ENCODE results near the gene CSMD2. TPM values are rescaled to one million over a fixed set of nuclear protein-coding genes. Genes with fewer than 3 reads are reported as not detected.

The CSMD2 gene
- total RNA-seq, 3 donors from 2014 or later: 0.12 to 0.41 (median 0.28) TPM

- ATAC-seq (no peak), DNase-seq (no peak)
- Histone ChIP-seq H3K36me3 (ENCODE audit: low read depth) (no peaks in the 10 kb centered on the region), H3K9me3 (no peaks in the 10 kb centered on the region), H3K4me3 (no peak overlapping the region), H3K4me1 (ENCODE audit: low read depth) (no peaks in the 10 kb centered on the region)
- TF ChIP-seq CTCF (IDR thresholded peaks at IDR 0.05): no peak
- intact Hi-C loops (cut with DNase I, micrococcal nuclease): no loop called here
Measured at GRCh38 chr1:33572387-33572786, 592.6 kb downstream of the CSMD2 start.

DNA sequence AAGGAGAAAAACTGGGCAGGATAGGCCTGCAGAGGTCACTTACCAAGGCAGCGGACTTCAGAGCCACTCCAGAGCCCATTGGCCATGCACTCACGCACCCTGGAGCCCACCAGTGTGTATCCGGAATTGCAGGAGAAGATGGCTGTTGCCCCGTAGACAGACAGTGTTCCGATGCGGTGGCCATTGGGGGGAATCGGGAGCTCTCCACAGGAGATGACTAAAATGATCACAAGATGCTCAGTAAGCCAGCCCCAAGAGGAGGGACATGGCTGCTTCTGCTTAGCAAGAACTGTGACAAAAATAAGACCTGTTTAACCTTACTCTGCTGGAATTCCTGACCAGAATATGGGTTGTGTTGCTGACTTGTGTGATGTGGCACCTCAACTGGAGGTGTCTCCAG is 595.7 kb downstream of the CSMD2 start:
- DNase-seq: no peak
- no peak for TF ChIP-seq CTCF (IDR thresholded peaks at IDR 0.05)

DNA sequence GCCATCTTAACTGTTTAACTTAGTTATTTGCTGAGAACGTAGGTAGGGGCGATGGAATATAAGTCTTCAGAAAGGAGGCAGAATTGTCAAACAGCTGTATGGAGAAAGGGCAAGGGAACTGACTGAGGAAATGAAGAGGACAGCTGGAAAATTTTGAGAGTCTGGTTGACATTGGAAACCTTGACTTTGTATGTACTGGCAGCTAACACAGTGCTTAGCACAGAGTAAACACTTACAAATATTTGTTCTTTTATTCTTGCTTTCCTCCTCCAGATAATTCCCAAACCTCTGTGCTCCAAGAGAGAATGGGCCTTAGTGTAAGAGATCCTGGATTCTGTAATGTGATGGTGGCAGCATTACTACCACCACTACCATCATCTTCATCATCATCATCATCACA is 601.3 kb downstream of the CSMD2 start:
- no peak for TF ChIP-seq CTCF (IDR thresholded peaks at IDR 0.05)
- Histone ChIP-seq H3K4me1 (ENCODE audit: low read depth) (no peaks in the 10 kb centered on the region), H3K4me3 (no peak overlapping the region), H3K9me3 (no peaks in the 10 kb centered on the region), H3K36me3 (ENCODE audit: low read depth) (no peaks in the 10 kb centered on the region)
- ATAC-seq (no peak), DNase-seq (no peak)
- intact Hi-C loops (cut with DNase I, micrococcal nuclease): no loop called here

More for the DNA sequence above, 595.7 kb downstream of the CSMD2 start:
- no peak for ATAC-seq
- intact Hi-C loops (cut with DNase I, micrococcal nuclease): no loop called here
- H3K4me3 ChIP-seq: no peak overlapping the region
- no peaks in the 10 kb centered on the region for H3K36me3 ChIP-seq (ENCODE audit: low read depth)
- no peaks in the 10 kb centered on the region for H3K9me3 ChIP-seq
- H3K4me1 ChIP-seq (ENCODE audit: low read depth): no peaks in the 10 kb centered on the region

DNA sequence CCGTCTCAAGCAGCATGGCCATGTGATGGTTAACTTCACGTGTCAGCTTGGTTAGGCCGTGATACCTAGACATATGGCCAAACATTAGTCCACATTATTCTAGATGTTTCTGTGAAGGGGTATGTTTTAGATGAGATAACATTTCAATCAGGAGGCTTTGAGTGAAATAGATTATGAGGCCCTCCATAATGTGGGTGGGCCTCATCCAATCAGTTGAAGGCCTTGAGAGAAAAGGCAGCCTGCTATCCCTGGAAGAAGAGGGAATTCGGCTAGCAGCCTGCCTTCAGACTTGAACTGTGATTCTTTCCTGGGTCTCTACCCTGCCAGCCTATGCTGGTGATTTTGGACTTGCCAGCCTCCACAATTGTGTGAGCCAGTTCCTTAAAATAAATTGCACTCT is 602.5 kb downstream of the CSMD2 start:
- DNase-seq: no peak
- ATAC-seq: no peak
- no peak for TF ChIP-seq CTCF (IDR thresholded peaks at IDR 0.05)
- no peaks in the 10 kb centered on the region for H3K4me1 ChIP-seq (ENCODE audit: low read depth)
- no peak overlapping the region for H3K4me3 ChIP-seq
- H3K9me3 ChIP-seq: no peaks in the 10 kb centered on the region
- H3K36me3 ChIP-seq (ENCODE audit: low read depth): no peaks in the 10 kb centered on the region
- intact Hi-C loops (cut with DNase I, micrococcal nuclease): no loop called here

DNA sequence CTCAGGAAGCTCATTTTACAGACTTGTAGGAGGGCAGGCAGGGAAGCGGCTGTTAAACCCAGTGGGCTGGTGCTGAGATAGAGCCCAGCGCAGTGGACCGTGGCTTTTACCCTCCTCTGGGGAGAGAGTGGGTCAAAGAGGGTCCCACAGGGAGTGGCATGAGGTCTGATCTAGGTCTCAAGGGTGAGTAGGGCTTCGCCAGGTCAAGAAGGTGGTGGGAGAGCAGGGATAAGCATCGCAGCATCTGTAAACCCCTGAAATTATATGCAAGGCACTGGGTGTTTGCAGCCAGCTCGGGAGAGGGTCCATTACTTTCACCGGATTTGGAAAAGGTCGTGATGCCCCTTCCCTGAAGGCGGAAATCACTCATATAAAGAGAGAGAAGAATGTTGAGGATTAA is 603.5 kb downstream of the CSMD2 start:
- Histone ChIP-seq H3K4me3 (no peak overlapping the region), H3K9me3 (no peaks in the 10 kb centered on the region), H3K4me1 (ENCODE audit: low read depth) (no peaks in the 10 kb centered on the region), H3K36me3 (ENCODE audit: low read depth) (no peaks in the 10 kb centered on the region)
- DNase-seq (no peak), ATAC-seq (no peak)
- intact Hi-C loops (cut with DNase I, micrococcal nuclease): no loop called here
- TF ChIP-seq CTCF (IDR thresholded peaks at IDR 0.05): no peak

DNA sequence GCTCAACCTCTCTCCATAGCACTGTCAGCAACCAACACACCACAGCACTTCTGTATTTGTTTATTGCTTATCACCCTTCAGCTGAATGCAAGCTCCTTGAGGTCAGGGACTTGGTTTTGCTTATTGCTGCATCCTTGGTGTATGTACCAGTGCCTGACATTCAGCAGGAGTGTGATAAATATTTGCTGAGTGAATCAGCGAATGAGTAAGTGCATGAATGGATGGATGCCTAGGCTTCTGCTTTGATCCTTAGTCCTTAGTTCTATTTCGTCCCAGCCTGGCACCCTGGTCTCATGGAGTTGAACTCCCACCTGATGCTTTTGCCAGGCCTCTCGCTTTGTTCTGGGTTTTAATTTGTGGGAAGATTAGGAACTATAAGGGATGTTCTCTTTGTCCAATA is 604.4 kb downstream of the CSMD2 start:
- TF ChIP-seq CTCF (IDR thresholded peaks at IDR 0.05): no peak

More for the DNA sequence above, 604.4 kb downstream of the CSMD2 start:
- Histone ChIP-seq H3K4me1 (ENCODE audit: low read depth) (no peaks in the 10 kb centered on the region), H3K36me3 (ENCODE audit: low read depth) (no peaks in the 10 kb centered on the region), H3K4me3 (no peak overlapping the region), H3K9me3 (no peaks in the 10 kb centered on the region)
- ATAC-seq (no peak), DNase-seq (no peak)
- intact Hi-C loops (cut with DNase I, micrococcal nuclease): no loop called here

All from mucosa of descending colon (tissue), 3 donors.